Adrenal gland (tissue), 5 donors: Measurements from ENCODE around the gene ETFBKMT.

Experiments
- POLR2A ChIP-seq, 2 donors: fragments of 450-650 bp; IDR thresholded peaks; one replicate each; pipeline ENCODE4 v1.6.1; 2017; ENCODE audit warnings: antibody characterized with exemption in 2 of 2, mild to moderate bottlenecking in 2 of 2, moderate library complexity in 1 of 2
- TF ChIP-seq, protein P1 (sequence below), 6 experiments: fragments of 450-650 bp in 4 of 6; fragments of 200-600 bp in 2 of 6; sonication (generic) in 1 of 6; IDR thresholded peaks; 1 replicate in 5 of 6; 2 replicates in 1 of 6; pipeline versions ENCODE4 v1.5.1 to v1.8.0; 2016 to 2021; ENCODE audit warnings: antibody characterized with exemption in 6 of 6, mild to moderate bottlenecking in 2 of 6, moderate library complexity in 1 of 6
- donor health status: DM: no; HTN: no; CAD: no.

DNA sequence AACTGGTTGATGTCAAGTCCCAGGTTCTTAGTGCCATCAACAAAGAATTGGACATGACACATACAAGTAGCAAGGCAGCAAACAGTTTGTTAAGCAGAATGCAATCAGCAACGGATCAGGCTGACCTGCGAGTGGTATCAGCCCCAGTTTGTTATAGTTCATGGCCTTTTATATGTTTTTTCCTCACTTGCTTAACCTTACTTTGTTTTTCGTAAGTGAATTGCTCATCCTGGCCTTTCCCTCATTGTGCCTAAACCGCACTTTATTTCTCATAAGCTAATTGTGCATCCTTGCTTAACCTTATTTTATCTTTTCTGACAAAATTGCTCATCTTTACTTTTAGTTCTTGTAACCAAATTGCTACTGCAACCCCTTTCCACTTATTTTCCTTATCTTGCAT is 4.1 kb downstream of the ETFBKMT start:
- TF ChIP-seq, protein P1, sequence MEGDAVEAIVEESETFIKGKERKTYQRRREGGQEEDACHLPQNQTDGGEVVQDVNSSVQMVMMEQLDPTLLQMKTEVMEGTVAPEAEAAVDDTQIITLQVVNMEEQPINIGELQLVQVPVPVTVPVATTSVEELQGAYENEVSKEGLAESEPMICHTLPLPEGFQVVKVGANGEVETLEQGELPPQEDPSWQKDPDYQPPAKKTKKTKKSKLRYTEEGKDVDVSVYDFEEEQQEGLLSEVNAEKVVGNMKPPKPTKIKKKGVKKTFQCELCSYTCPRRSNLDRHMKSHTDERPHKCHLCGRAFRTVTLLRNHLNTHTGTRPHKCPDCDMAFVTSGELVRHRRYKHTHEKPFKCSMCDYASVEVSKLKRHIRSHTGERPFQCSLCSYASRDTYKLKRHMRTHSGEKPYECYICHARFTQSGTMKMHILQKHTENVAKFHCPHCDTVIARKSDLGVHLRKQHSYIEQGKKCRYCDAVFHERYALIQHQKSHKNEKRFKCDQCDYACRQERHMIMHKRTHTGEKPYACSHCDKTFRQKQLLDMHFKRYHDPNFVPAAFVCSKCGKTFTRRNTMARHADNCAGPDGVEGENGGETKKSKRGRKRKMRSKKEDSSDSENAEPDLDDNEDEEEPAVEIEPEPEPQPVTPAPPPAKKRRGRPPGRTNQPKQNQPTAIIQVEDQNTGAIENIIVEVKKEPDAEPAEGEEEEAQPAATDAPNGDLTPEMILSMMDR (IDR thresholded peaks at IDR 0.05) = no peak
- TF ChIP-seq POLR2A (IDR thresholded peaks at IDR 0.05) = no peak
